Measurements from ENCODE around the gene ALDOB. TPM values are rescaled to one million over a fixed set of nuclear protein-coding genes. Genes with fewer than 3 reads are reported as not detected.

ALDOB gene
- total RNA-seq, 1 experiment from 2014 or later, result 0.67 TPM

DNA sequence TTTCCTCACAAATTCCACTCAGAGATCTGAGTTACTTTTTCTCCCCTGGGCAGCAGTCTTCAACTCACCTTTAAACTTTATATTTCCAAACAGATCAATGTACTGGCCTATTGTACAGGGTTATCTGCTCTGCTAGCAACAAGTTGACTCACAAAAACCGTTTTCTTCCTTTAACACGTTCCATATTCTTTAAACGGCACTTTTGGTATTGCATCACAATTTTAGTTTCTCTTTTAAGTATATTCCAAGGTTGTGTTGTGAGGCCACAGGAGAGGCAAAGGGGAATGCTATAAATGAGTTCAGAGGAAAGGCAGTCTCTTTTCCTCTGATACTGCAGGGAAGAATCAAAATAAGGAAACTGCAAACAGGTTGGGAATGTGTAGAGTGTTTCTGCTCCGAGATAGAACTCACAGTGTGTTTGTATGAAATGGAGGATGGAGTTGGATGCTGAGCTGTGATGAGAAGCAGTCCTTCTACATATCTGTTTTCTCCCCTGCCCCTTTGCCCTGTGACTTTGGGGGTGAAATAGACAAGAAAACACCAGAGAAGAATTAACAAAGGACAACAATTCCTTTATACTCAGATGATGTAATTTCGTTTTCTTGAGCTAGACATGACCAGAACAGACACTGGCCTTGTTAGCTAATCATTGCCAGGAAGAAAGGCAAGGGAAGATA, 9.9 kb upstream of the ALDOB start:
- intact Hi-C loops (cut with micrococcal nuclease; ENCODE audit: unreplicated experiment), result no loop called here
- BruUV-seq (replicated peaks), result no TSS peak
- ChIA-PET POLR2A (no interaction called here), CTCF (no interaction called here)
- Histone ChIP-seq H3K4me1 (ENCODE audit: control insufficient read depth, insufficient read depth, low read length) (no peaks in the 10 kb centered on the region), H3K27ac (ENCODE audit: low read length) (no peak overlapping the region), H3K27me3 (ENCODE audit: control insufficient read depth, insufficient read depth, low read length) (peaks cover 2% of the 10 kb centered on the region; the same call in 1 of the 2 replicates), H3K36me3 (ENCODE audit: control insufficient read depth, insufficient read depth, low read length) (no peaks in the 10 kb centered on the region), H3K9me3 (ENCODE audit: control insufficient read depth, insufficient read depth, low read depth, low read length) (no peaks in the 10 kb centered on the region), H3K4me3 (ENCODE audit: low read depth in 2 of 2, low read length in 2 of 2) (peak overlapping the region; percentile 16 to 44)
- DNase-seq (ENCODE audit: low read depth, low spot score) (no peak), ATAC-seq (no peak)
- TF ChIP-seq, protein P1, sequence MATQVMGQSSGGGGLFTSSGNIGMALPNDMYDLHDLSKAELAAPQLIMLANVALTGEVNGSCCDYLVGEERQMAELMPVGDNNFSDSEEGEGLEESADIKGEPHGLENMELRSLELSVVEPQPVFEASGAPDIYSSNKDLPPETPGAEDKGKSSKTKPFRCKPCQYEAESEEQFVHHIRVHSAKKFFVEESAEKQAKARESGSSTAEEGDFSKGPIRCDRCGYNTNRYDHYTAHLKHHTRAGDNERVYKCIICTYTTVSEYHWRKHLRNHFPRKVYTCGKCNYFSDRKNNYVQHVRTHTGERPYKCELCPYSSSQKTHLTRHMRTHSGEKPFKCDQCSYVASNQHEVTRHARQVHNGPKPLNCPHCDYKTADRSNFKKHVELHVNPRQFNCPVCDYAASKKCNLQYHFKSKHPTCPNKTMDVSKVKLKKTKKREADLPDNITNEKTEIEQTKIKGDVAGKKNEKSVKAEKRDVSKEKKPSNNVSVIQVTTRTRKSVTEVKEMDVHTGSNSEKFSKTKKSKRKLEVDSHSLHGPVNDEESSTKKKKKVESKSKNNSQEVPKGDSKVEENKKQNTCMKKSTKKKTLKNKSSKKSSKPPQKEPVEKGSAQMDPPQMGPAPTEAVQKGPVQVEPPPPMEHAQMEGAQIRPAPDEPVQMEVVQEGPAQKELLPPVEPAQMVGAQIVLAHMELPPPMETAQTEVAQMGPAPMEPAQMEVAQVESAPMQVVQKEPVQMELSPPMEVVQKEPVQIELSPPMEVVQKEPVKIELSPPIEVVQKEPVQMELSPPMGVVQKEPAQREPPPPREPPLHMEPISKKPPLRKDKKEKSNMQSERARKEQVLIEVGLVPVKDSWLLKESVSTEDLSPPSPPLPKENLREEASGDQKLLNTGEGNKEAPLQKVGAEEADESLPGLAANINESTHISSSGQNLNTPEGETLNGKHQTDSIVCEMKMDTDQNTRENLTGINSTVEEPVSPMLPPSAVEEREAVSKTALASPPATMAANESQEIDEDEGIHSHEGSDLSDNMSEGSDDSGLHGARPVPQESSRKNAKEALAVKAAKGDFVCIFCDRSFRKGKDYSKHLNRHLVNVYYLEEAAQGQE (IDR thresholded peaks at IDR 0.05; ENCODE audit: insufficient read depth in 1 of 2, low read depth in 2 of 2, low read length in 1 of 2), result no peak
- TF ChIP-seq POLR2AphosphoS5 (IDR thresholded peaks at IDR 0.05; ENCODE audit: low read depth, low read length), result no peak
- no peak for TF ChIP-seq SIN3A (IDR thresholded peaks at IDR 0.05; ENCODE audit: borderline replicate concordance, insufficient read depth, low read depth, low read length)
- in situ Hi-C loops (cut with HindIII; ENCODE audit: low pct_unique_long_range_greater_than_20kb, low sequenced_read_pairs), result no loop called here

DNA sequence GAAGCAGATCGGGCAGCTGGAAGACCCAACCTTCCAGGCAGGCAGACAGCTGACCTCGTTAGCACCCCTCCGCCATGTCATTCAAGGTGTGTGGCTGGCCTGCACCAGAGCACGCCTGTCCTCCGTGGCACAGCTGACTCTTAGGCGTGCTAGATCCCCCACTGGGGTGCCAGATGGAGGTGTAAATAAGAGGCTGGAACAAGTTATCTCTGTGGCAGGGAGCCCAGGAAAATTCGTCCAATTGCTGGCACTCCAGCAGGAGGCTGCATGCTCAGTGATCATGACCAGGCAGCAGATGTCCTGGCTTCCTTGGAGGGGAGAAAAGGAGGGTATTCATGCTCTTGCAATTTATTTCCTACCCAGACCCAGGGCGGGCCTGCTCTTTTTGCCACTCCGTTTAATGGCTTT, 7.8 kb upstream of the ALDOB start:
- Histone ChIP-seq H3K27me3 (ENCODE audit: control insufficient read depth, insufficient read depth, low read length) (no peaks in the 10 kb centered on the region), H3K9me3 (ENCODE audit: control insufficient read depth, insufficient read depth, low read depth, low read length) (no peaks in the 10 kb centered on the region), H3K27ac (ENCODE audit: low read length) (no peak overlapping the region), H3K4me3 (ENCODE audit: low read depth in 2 of 2, low read length in 2 of 2) (no peak overlapping the region), H3K4me1 (ENCODE audit: control insufficient read depth, insufficient read depth, low read length) (no peaks in the 10 kb centered on the region), H3K36me3 (ENCODE audit: control insufficient read depth, insufficient read depth, low read length) (no peaks in the 10 kb centered on the region)
- no TSS peak for BruUV-seq (replicated peaks)
- intact Hi-C loops (cut with micrococcal nuclease; ENCODE audit: unreplicated experiment) (no loop called here), in situ Hi-C loops (cut with HindIII; ENCODE audit: low pct_unique_long_range_greater_than_20kb, low sequenced_read_pairs) (no loop called here)
- no peak for ATAC-seq
- TF ChIP-seq, protein P1 (IDR thresholded peaks at IDR 0.05; ENCODE audit: insufficient read depth in 1 of 2, low read depth in 2 of 2, low read length in 1 of 2), result no peak
- TF ChIP-seq POLR2AphosphoS5 (IDR thresholded peaks at IDR 0.05; ENCODE audit: low read depth, low read length) (no peak), SIN3A (IDR thresholded peaks at IDR 0.05; ENCODE audit: borderline replicate concordance, insufficient read depth, low read depth, low read length) (no peak), TCF7L2 (IDR thresholded peaks at IDR 0.05; ENCODE audit: low read depth, low read length) (no peak)
- TF ChIP-seq, protein P2, sequence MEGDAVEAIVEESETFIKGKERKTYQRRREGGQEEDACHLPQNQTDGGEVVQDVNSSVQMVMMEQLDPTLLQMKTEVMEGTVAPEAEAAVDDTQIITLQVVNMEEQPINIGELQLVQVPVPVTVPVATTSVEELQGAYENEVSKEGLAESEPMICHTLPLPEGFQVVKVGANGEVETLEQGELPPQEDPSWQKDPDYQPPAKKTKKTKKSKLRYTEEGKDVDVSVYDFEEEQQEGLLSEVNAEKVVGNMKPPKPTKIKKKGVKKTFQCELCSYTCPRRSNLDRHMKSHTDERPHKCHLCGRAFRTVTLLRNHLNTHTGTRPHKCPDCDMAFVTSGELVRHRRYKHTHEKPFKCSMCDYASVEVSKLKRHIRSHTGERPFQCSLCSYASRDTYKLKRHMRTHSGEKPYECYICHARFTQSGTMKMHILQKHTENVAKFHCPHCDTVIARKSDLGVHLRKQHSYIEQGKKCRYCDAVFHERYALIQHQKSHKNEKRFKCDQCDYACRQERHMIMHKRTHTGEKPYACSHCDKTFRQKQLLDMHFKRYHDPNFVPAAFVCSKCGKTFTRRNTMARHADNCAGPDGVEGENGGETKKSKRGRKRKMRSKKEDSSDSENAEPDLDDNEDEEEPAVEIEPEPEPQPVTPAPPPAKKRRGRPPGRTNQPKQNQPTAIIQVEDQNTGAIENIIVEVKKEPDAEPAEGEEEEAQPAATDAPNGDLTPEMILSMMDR (IDR thresholded peaks at IDR 0.05), result no peak
- POLR2A ChIA-PET, result no interaction called here
- no peak for DNase-seq (ENCODE audit: low read depth, low spot score)
- CTCF ChIA-PET, result no interaction called here

All from Panc1 (cell line).